Stimulated activated CD8-positive, alpha-beta memory T cell treated with anti-CD3 and anti-CD28 coated beads, Interleukin-12 subunit alpha, Interleukin-12 subunit beta, amount 100 ng/mL, for 24 hours (primary cell): ENCODE measurements around the gene TPRKB.
"Not testable (repeated sequence)": the region's sequence is repeated elsewhere in the genome, so short reads cannot be mapped to it uniquely, and the experiment has no call there.

Experiments used
- DNase-seq: peaks from one replicate; pipeline ENCODE4 v3.0.0-alpha.2; 2020; ENCODE audit errors: extremely low read depth

Gene TPRKB

GRCh38 chr2:73739101-73739500 is 2.0 kb upstream of the TPRKB start:
- no peak for DNase-seq

GRCh38 chr2:73736378-73736777 is 767 bp downstream of the TPRKB start:
- DNase-seq: no peak

DNA sequence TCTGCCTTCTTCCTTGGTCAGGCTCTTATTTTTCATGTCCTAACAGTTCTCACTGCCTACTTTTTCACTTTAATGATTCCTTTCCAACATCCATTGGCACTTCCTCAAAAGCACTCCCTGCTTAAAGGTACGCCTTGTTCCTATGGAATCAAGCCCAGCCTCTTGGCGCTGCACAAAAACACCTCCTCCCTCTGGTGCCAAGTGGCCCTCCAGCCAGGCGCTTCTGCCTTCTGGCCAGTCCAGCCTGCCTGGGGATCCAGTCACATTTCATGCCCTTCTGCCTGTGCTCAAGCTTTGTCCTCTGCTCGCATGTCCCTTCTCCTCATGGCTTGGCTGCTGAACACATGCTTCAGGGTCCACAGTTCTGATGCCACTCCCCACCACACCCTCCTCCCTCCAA is 6.3 kb downstream of the TPRKB start:
- DNase-seq: no peak

- DNase-seq: no peak
These were observed 8.4 kb downstream of the TPRKB start for GRCh38 chr2:73728711-73729110.

DNA sequence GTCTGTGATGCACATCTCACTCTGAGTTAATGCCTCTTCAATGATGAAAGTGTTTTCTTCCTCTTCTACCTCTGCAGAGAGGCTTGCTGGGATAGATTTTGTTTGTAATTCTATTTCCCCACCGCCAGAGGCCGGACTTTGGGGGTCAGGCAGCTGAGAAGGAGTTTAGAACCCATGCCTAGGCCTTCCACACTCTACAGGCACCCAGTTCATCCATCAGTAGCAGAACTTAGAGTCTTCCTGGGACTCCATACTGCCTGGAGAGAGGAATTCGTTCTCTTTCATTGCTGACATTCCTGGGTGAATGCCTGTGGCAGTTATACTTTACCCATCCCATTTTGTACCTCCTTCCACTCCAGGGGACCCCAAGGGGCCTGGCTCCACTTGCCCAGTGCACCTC is 9.1 kb downstream of the TPRKB start:
- DNase-seq: no peak

- DNase-seq: not testable (repeated sequence)
These were observed 10.5 kb downstream of the TPRKB start for GRCh38 chr2:73726657-73727056.

DNA sequence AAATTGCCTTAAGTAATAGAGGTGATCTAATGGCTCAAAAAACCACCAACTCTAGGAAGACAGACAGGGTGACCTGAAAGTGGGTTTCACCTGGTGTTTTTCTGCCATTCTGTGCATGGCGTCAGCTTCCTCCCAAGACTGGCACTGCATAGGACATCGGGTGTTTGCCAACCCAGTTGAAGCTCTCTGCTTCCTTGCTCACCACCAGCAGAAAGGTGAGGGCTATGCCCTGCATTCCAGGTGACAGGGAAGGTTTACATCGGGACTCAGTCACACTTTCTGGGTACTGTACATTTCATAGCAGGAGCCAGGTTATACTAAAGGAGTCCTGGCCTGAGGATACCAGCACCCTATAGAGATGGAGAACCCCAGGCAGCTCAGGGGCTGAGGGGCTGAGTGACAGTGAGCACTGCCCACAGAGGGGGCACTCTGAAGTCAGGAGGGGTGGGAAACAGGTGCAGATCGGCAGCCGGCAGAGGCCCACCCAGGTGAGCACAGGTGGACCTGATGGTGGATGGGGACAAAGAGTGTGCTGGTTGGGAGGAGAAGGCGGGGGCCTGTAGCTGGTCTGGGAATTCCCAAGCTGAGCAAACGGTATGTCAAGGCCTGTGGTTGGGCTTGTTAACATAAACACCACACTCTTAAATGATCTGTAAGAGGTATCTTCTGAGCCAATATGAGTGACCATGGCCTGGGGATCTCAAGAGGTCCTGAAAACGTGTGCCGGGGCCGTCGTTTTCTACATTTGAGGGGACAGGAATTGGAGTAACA is 18.1 kb downstream of the TPRKB start:
- DNase-seq: no peak

- no peak for DNase-seq
These were observed 18.7 kb downstream of the TPRKB start for GRCh38 chr2:73718421-73718820.

- not testable (repeated sequence) for DNase-seq
These were observed 19.4 kb downstream of the TPRKB start for GRCh38 chr2:73717695-73718094.

DNA sequence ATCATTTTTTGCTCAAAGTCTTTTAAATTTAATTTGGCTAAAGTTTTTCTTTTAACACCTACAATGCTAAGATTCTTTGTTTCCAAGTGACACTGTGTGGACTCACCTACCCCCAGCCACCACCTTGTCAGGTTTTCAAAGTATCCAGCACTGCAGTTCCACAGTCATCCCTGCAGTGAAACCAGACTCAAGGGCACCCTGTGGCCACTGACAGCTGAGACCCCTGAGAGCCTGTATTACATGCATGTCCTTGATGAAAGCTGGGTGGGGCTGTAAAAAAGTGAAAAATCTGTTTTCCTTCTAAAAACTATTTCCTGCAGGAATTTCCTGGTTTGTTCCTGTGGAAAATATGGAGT is 19.9 kb downstream of the TPRKB start:
- no peak for DNase-seq

DNA sequence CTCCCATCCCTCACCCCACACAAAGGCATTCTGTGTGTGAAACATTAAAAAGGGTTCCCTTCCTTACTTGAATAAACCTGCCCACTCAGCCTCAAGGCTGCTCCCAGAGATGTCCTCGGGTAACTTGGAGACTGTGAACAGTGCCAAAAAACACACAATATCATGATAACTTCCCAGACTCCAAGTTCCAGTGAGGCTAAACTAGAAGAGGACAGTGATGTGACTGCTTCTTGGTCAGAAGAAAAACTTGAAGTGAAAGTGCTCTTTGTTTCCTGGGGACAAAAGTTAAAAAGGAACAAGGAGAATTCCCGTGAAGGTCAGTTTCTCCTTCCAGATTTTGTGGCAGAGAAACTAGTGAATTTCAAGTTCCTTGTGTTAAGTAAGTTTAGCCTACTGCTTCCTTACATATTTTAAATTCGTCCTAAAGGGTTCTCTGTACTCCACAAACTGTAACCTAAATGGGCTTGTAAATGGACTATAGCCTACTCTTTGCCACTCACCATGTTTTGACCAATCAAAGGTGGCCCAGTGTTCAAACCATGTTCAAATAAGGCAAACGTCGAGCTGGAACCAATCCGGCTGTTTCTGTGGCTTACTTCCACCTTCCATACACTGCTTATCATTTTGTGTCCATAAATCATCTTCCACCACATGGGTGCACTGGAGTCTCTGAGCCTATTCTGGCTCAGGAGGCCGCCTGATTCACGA is 20.4 kb downstream of the TPRKB start:
- DNase-seq: no peak

DNA sequence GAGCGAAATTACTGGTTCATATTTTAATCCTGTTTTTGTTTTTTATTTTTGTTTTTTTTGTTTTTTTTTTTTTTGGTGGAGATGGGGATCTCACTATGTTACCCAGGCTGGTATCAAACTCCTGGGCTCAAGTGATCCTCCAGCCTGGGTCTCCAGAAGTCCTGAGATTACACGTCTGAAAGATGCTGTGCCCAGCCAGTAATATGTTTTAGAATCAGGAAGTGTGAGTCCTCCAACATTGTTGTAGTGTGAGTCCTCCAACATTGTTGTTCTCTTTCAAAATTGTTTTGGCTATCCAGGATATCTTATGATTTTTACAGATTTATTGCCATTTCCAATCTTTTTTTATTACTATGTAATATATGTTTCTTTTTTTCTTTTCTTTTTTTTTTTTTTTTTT is 23.1 kb downstream of the TPRKB start:
- DNase-seq: no peak

DNA sequence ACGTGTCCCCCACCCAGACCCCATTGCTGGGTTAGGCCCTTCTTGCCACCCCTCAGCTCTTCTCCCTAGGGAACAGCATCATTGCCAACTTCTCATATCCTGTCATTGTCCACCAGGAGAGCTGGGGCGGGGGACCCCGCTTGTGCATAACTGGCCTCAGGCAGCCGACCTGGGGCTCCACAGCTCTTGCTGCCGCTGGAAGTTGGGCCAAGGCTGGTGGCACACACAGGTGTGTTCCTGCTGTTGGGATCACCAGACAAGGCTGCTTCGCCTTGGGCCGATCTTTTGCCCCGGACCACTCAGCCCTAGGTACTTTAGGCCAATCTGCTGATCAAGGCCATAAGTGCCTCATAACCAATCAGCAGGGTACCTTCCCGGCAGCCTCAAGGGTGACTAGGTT is 28.6 kb downstream of the TPRKB start:
- no peak for DNase-seq

DNA sequence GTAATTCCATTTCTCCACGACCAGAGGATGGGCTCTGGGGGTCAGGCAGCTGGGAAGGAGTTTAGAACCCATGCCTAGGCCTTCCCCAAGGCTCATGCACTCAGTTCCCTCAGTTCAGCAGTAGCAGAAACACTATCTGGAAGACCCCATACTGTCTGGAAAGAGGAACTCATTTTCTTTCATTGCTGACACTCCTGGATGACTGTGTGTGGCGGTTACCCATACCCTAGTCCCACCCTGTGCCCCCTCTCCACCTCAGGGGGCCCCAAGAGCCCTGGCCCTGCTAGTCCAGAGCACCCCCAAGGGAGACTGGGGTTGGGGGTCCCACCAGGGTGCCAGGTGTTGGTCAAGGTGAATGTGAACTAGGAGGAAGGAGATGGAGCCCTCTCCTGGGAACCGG is 29.5 kb downstream of the TPRKB start:
- no peak for DNase-seq

GRCh38 chr2:73707058-73707457 is 30.1 kb downstream of the TPRKB start:
- DNase-seq: no peak

- no peak for DNase-seq
These were observed 32.1 kb downstream of the TPRKB start for GRCh38 chr2:73705091-73705490.

DNA sequence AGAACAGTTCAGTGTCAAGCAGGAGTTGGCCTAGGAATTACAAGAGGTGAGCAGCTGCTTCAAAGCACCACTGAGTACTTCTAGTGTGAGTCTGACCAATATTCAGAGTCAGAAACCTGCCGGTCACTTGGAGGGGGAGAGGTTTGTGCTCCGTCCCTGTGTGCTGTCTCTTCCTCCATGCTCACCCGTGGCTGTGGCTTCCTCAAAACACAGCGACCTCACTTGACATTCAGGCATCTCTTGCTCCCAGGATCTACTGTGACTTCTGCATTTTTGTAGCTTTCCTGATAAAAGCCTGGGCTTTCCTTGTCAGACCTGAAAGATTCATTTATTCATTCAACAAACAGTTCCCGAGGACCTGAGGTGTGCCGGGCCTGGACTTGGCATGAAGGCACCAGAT is 32.9 kb downstream of the TPRKB start:
- DNase-seq: no peak

GRCh38 chr2:73703675-73704074 is 33.5 kb downstream of the TPRKB start:
- no peak for DNase-seq

- DNase-seq: not testable (repeated sequence)
These were observed 34.2 kb downstream of the TPRKB start for GRCh38 chr2:73702852-73703493.

GRCh38 chr2:73701968-73702665 is 35.0 kb downstream of the TPRKB start:
- DNase-seq: no peak

DNA sequence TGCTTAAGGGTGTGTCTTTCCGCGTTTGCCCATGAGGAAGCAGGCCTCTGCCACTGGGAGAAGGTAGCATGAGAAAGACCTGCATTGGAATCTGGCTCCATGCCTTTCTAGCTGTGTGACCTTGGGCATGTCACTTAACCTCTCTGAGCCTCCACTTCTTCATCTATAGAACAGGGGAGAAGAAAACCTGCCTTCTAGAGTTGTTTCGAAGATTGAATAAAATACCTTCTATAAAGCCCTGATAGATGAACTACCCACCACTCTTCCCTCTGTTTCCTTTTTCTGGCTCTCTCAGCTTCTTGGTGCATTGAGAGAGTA is 35.7 kb downstream of the TPRKB start:
- not testable (repeated sequence) for DNase-seq

- DNase-seq: no peak
These were observed 36.3 kb downstream of the TPRKB start for GRCh38 chr2:73700661-73701447.
